Stomach (tissue), 9 donors: ENCODE data around the gene XIAP. TPM values are rescaled to one million over a fixed set of nuclear protein-coding genes. Genes with fewer than 3 reads are reported as not detected.

Experiments
- DNase-seq, 2 donors: peaks; one replicate each; pipeline versions ENCODE4 v3.0.0 to v3.0.0-alpha.2; 2013 to 2019
- H3K27ac ChIP-seq, 5 donors: fragments of 200-600 bp in 4 of 5; sonication (generic) in 4 of 5; one replicate each; pipeline ENCODE4 v1.5.1; 2013 to 2019; ENCODE audit warnings: mild to moderate bottlenecking in 1 of 5, moderate library complexity in 1 of 5
- H3K27me3 ChIP-seq, 3 donors: fragments of 200-600 bp; sonication (generic); one replicate each; pipeline ENCODE4 v1.5.1; 2017 to 2019; ENCODE audit warnings: mixed run types in 1 of 3
- H3K36me3 ChIP-seq, 4 donors: fragments of 200-600 bp; sonication (generic); 1 replicate in 3 of 4; 2 replicates in 1 of 4; pipeline ENCODE4 v1.5.1; 2016 to 2019
- H3K4me1 ChIP-seq, 4 donors: fragments of 200-600 bp; sonication (generic); one replicate each; pipeline ENCODE4 v1.5.1; 2016 to 2019
- H3K4me3 ChIP-seq, 4 donors: fragments of 200-600 bp; sonication (generic) in 3 of 4; one replicate each; pipeline ENCODE4 v1.5.1; 2016 to 2019; ENCODE audit warnings: mild to moderate bottlenecking in 1 of 4
- H3K9me3 ChIP-seq, 4 donors: fragments of 200-600 bp; sonication (generic); one replicate each; pipeline ENCODE4 v1.5.1; 2016 to 2019
- EP300 ChIP-seq: sonication (generic); formaldehyde crosslinking; IDR thresholded peaks from one replicate; pipeline ENCODE4 v1.6.1; 2017; ENCODE audit warnings: antibody characterized with exemption
- POLR2A ChIP-seq, 4 donors: fragments of 450-650 bp; IDR thresholded peaks; one replicate each; pipeline ENCODE4 v1.6.1; 2016; ENCODE audit warnings: antibody characterized with exemption in 4 of 4, control low read depth in 2 of 4, mild to moderate bottlenecking in 1 of 4, moderate library complexity in 1 of 4
- POLR2AphosphoS5 ChIP-seq, 3 donors: sonication (generic); formaldehyde crosslinking; IDR thresholded peaks; one replicate each; pipeline ENCODE4 v1.6.1; 2016; ENCODE audit warnings: antibody characterized with exemption in 3 of 3
- WGBS, 5 donors: extraction: QIAGEN DNeasy Blood & Tissue Kit in 3 of 5; methylation state at CpG; one replicate each; pipeline versions ENCODE4 v1.1.5 to v1.1.7; 2013 to 2018; 5-methylcytosine and 5-hydroxymethylcytosine counted together
- intact Hi-C: fragments of 100-400 bp; cut with DNase I; formaldehyde crosslinking; loops from one replicate; pipeline ENCODE4 v1.15.1; 2023; ENCODE audit warnings: low total_unique reads
- polyA plus RNA-seq, 3 donors: library from polyadenylated mRNA; stranded (reverse); fragments of 200-250 nt; gene quantifications; one replicate each; pipeline ENCODE4 v1.2.3, GENCODE V29; 2013
- total RNA-seq, 5 donors: library from RNA; depleted of rRNA; stranded (reverse); fragments of >200 nt; gene quantifications; one replicate each; pipeline versions ENCODE4 v1.1.0 to v1.2.3, GENCODE V29; 2014 to 2016
- TF ChIP-seq, protein P1 (sequence below), 7 experiments: fragments of 450-650 bp in 4 of 7; fragments of 200-600 bp in 3 of 7; sonication (generic) in 3 of 7; IDR thresholded peaks; one replicate each; pipeline ENCODE4 v1.5.1; 2016 to 2019; ENCODE audit warnings: antibody characterized with exemption in 7 of 7, control low read depth in 2 of 7, mild to moderate bottlenecking in 1 of 7
- donor health status: healthy with polysubstance abuse.
- donor health status: Bipolar disorder and iron deficiency.
- donor health status: healthy.

XIAP gene
- total and polyA plus RNA-seq, 8 donors: 5.0 to 47.2 (median 10.3) TPM

DNA sequence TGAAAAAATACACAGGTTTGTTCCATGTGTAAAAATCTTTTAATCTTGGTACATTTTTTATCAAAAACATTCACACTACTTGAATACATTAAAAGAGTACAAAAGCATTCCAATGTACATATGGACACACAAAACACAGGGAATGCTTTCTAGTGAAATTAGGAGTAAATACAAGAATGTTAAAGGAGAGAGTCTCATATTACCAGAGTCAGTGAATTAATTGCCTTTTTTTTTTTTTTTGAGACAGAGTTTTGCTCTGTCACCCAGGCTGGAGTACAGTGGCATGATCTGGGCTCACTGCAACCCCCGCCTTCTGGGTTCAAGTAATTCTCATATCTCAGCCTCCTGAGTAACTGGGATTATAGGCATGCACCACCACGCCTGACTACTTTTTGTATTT, 17.0 kb downstream of the XIAP start:
- H3K27ac ChIP-seq: no peak overlapping the region
- no peak overlapping the region for H3K4me3 ChIP-seq
- no peak for DNase-seq
- H3K27me3 ChIP-seq: no peaks in the 10 kb centered on the region
- TF ChIP-seq EP300: no peak
- TF ChIP-seq POLR2AphosphoS5 (IDR thresholded peaks at IDR 0.05): no peak
- TF ChIP-seq, protein P1, sequence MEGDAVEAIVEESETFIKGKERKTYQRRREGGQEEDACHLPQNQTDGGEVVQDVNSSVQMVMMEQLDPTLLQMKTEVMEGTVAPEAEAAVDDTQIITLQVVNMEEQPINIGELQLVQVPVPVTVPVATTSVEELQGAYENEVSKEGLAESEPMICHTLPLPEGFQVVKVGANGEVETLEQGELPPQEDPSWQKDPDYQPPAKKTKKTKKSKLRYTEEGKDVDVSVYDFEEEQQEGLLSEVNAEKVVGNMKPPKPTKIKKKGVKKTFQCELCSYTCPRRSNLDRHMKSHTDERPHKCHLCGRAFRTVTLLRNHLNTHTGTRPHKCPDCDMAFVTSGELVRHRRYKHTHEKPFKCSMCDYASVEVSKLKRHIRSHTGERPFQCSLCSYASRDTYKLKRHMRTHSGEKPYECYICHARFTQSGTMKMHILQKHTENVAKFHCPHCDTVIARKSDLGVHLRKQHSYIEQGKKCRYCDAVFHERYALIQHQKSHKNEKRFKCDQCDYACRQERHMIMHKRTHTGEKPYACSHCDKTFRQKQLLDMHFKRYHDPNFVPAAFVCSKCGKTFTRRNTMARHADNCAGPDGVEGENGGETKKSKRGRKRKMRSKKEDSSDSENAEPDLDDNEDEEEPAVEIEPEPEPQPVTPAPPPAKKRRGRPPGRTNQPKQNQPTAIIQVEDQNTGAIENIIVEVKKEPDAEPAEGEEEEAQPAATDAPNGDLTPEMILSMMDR (IDR thresholded peaks at IDR 0.05): no peak
- no peaks in the 10 kb centered on the region for H3K36me3 ChIP-seq
- H3K9me3 ChIP-seq: no peaks in the 10 kb centered on the region
- intact Hi-C loops: no loop called here
- WGBS, 5 donors: 82 to 100% (median 92%) methylated on average over 2 of the region's 2 CpGs
- H3K4me1 ChIP-seq: peaks cover 0 to 33% (median 16%) of the 10 kb centered on the region in 4 donors

DNA sequence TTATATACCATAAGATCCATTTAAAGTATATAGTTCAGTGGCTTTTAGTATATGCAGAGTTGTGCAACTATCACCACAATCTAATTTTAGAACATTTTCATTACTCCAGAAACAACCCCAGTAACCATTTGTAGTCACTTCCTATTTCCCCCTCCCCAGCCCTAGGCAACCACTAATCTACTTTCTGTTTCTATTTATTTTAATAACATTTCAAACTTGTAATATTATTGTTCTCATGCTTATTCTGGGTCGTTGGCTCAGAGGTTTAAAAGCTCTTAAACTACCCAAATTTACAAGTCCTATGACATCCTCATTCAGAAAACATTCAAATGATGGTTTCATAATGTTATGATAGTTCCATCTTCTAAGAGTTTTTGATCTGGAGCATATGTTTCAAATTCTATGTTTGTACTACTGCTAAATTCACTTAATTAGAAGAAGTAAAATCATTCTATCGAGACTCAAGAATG, 18.4 kb downstream of the XIAP start:
- 25 to 43% (median 32%) methylated on average over 2 of the region's 2 CpGs for WGBS, 5 donors
- no peaks in the 10 kb centered on the region for H3K27me3 ChIP-seq
- intact Hi-C loops: no loop called here
- H3K9me3 ChIP-seq: no peaks in the 10 kb centered on the region
- peaks cover 0 to 33% (median 16%) of the 10 kb centered on the region in 4 donors for H3K4me1 ChIP-seq
- DNase-seq: peak in 1 of 2 donors; percentile 26
- H3K27ac ChIP-seq: peak overlapping the region in 1 of 5 donors; percentile 16
- H3K4me3 ChIP-seq: no peak overlapping the region
- no peak for TF ChIP-seq POLR2AphosphoS5 (IDR thresholded peaks at IDR 0.05)
- TF ChIP-seq POLR2A (IDR thresholded peaks at IDR 0.05): no peak
- TF ChIP-seq EP300: no peak
- TF ChIP-seq, protein P1 (IDR thresholded peaks at IDR 0.05): no peak
- H3K36me3 ChIP-seq: no peaks in the 10 kb centered on the region

DNA sequence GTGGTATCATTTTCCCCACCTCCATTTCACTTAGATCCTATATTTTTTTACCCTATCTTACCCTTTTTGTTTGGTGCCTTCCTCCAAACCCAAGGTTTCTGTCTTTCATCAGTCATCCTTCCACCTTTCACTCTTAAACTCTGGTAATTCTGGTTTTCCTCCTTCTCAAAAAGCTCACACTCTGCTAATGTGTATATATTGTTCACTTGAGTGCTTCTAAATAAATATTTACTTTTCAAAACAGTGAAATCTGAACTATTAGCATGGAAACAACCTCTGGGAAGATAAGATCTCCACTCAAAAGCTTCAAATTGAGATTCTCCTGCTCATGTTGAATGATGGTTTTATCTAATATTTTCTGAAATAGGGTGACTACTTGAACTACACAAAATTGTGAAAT, 21.5 kb downstream of the XIAP start:
- no peak for TF ChIP-seq POLR2A (IDR thresholded peaks at IDR 0.05)
- TF ChIP-seq POLR2AphosphoS5 (IDR thresholded peaks at IDR 0.05): no peak
- TF ChIP-seq, protein P1 (IDR thresholded peaks at IDR 0.05): no peak
- no peak for TF ChIP-seq EP300
- intact Hi-C loops: no loop called here
- Histone ChIP-seq H3K36me3 (peaks cover 0 to 6% (median 0%) of the 10 kb centered on the region in 4 donors), H3K27me3 (no peaks in the 10 kb centered on the region), H3K4me3 (no peak overlapping the region), H3K9me3 (no peaks in the 10 kb centered on the region), H3K27ac (no peak overlapping the region), H3K4me1 (peaks cover 0 to 21% (median 7%) of the 10 kb centered on the region in 4 donors)
- DNase-seq: no peak

DNA sequence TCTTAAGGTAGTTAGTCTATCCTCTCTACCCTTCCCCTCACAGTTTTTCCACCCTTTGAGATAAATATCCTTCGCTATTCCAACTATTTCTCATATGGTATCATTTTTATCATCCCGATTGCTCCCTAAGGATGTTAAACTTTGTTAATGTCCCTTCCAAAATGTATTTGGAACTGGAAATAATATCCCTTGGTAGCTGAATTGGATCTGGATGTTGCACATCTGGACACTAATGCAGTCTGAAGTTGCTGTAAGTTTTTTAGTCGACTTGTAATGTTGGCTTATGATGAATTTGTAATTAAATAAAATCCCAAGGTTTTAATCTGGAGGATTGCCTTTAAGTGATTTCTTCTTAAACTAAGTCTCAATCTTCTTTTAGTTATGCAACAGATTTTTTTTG, 22.5 kb downstream of the XIAP start:
- Histone ChIP-seq H3K4me3 (no peak overlapping the region), H3K36me3 (peaks cover 0 to 13% (median 3%) of the 10 kb centered on the region in 4 donors), H3K27ac (no peak overlapping the region), H3K4me1 (peaks cover 0 to 16% (median 6%) of the 10 kb centered on the region in 4 donors), H3K9me3 (no peaks in the 10 kb centered on the region), H3K27me3 (no peaks in the 10 kb centered on the region)
- intact Hi-C loops: no loop called here
- no peak for DNase-seq
- no peak for TF ChIP-seq POLR2AphosphoS5 (IDR thresholded peaks at IDR 0.05)
- TF ChIP-seq, protein P1 (IDR thresholded peaks at IDR 0.05): no peak
- TF ChIP-seq POLR2A (IDR thresholded peaks at IDR 0.05): no peak
- TF ChIP-seq EP300: no peak
- WGBS, 5 donors: 72 to 90% (median 87%) methylated on average over 3 of the region's 3 CpGs
